GM23248 (cell line): Measurements from ENCODE around the gene WHRN. TPM values are rescaled to one million over a fixed set of nuclear protein-coding genes. Genes with fewer than 3 reads are reported as not detected.

ENCODE experiments used
- DNase-seq: peaks from one replicate; pipeline ENCODE4 v3.0.0-alpha.2; 2015
- H2AFZ ChIP-seq: fragments of 200-600 bp; sonication (generic); 2 replicates; pipeline ENCODE4 v1.6.1; 2016; ENCODE audit warnings: antibody characterized with exemption
- H3F3A ChIP-seq: fragments of 200-600 bp; sonication (generic); 2 replicates; pipeline ENCODE4 v1.6.1; 2016; ENCODE audit warnings: mild to moderate bottlenecking, antibody characterized with exemption, mixed run types; ENCODE audit not compliant: insufficient read depth
- H3K27ac ChIP-seq: fragments of 200-600 bp; sonication (generic); 2 replicates; pipeline ENCODE4 v1.5.1; 2016; ENCODE audit warnings: mild to moderate bottlenecking
- H3K27me3 ChIP-seq: fragments of 200-600 bp; sonication (generic); replicated peaks from 2 replicates; pipeline ENCODE4 v1.6.1; 2016; ENCODE audit warnings: mild to moderate bottlenecking; ENCODE audit not compliant: insufficient read depth
- H3K36me3 ChIP-seq: fragments of 200-600 bp; sonication (generic); 2 replicates; pipeline ENCODE4 v1.6.1; 2016; ENCODE audit warnings: low read depth, mild to moderate bottlenecking
- H3K4me1 ChIP-seq: fragments of 200-600 bp; sonication (generic); 2 replicates; pipeline ENCODE4 v1.6.1; 2016; ENCODE audit warnings: mild to moderate bottlenecking; ENCODE audit not compliant: insufficient read depth
- H3K4me2 ChIP-seq: fragments of 200-600 bp; sonication (generic); one replicate; pipeline ENCODE4 v1.6.1; 2016; ENCODE audit warnings: mild to moderate bottlenecking; ENCODE audit not compliant: unreplicated experiment
- H3K4me3 ChIP-seq: fragments of 200-600 bp; sonication (generic); 2 replicates; pipeline ENCODE4 v1.5.1; 2016; ENCODE audit warnings: mild to moderate bottlenecking
- H3K79me2 ChIP-seq: fragments of 200-600 bp; sonication (generic); 2 replicates; pipeline ENCODE4 v1.6.1; 2016; ENCODE audit warnings: mild to moderate bottlenecking; ENCODE audit not compliant: insufficient read depth
- H3K9ac ChIP-seq: fragments of 200-600 bp; sonication (generic); 2 replicates; pipeline ENCODE4 v1.6.1; 2016; ENCODE audit warnings: mild to moderate bottlenecking
- H3K9me2 ChIP-seq: fragments of 200-600 bp; sonication (generic); 2 replicates; pipeline ENCODE4 v1.6.1; 2016; ENCODE audit warnings: mixed run types, mild to moderate bottlenecking, moderate library complexity; ENCODE audit not compliant: insufficient read depth
- H3K9me3 ChIP-seq: fragments of 200-600 bp; sonication (generic); one replicate; pipeline ENCODE4 v1.6.1; 2017; ENCODE audit warnings: low read depth
- H4K20me1 ChIP-seq: fragments of 200-600 bp; sonication (generic); 2 replicates; pipeline ENCODE4 v1.6.0; 2016; ENCODE audit not compliant: insufficient read depth
- EZH2 ChIP-seq: fragments of 200-600 bp; sonication (generic); IDR thresholded peaks from 2 replicates; pipeline ENCODE4 v1.6.1; 2018; ENCODE audit warnings: antibody characterized with exemption, mild to moderate bottlenecking; ENCODE audit not compliant: insufficient read depth, poor library complexity, severe bottlenecking
- EZH2phosphoT487 ChIP-seq: fragments of 200-600 bp; sonication (generic); IDR thresholded peaks from 2 replicates; pipeline ENCODE4 v1.6.1; 2018; ENCODE audit warnings: antibody characterized with exemption, moderate library complexity, mild to moderate bottlenecking, low read depth; ENCODE audit not compliant: insufficient read depth
- WGBS, 2 experiments: methylation state at CpG; one replicate each; pipeline ENCODE4 v1.1.6; 2015 to 2017; ENCODE audit warnings: low lambda C conversion rate in 2 of 2, low coverage in 1 of 2; ENCODE audit errors: missing lambda C conversion rate in 2 of 2; 5-methylcytosine and 5-hydroxymethylcytosine counted together
- in situ Hi-C: fragments of 300-500 bp; cut with MboI; formaldehyde crosslinking; loops from 2 replicates; pipeline ENCODE4 v1.15.0; 2020
- polyA plus RNA-seq: library from polyadenylated mRNA; unstranded; fragments of >200 nt; fragmentation: Nextera tagmentation; extraction: Ambion mirVana; gene quantifications from 2 replicates; pipeline ENCODE4 v1.2.1, GENCODE V29; 2016
- small RNA-seq: library from RNA; depleted of rRNA; stranded (forward); fragments of <200 nt; gene quantifications from one replicate; pipeline ENCODE3, GENCODE V24; 2014; ENCODE audit warnings: low read depth, low replicate concordance
- total RNA-seq: library from RNA; depleted of rRNA; stranded (reverse); fragments of >200 nt; shearing (Covaris generic); gene quantifications from 2 replicates; pipeline ENCODE4 v1.2.3, GENCODE V29; 2014; rRNA removed

WHRN gene
- total and polyA plus RNA-seq, 2 experiments from 2014 or later: 0.76 to 1.5 TPM

DNA sequence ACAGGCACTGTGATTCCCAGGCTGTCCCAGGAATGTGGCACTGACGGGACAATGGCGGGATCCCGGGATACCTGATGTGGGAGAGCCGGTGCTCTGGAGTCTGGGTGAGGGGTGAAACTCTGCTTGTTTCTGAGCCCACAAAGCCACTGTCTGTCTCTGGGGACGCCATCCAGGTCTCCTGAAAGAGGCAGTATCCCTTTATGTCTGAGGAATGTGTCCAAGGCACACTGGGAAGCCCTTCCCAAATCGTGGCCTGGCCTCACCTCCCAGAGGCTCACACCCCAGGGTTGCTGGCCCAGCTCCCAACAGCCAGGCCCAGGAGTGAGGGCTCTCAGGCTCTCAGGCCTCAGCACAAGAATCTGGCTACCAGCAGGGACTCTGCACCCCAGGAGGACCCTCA, 148.5 kb downstream of the WHRN start:
- Histone ChIP-seq H3K4me3 (no peak overlapping the region), H3K27me3 (no peaks in the 10 kb centered on the region), H3K9me3 (no peaks in the 10 kb centered on the region), H3K4me1 (peaks cover 11% of the 10 kb centered on the region), H3K79me2 (no peaks in the 10 kb centered on the region), H3K9me2 (no peaks in the 10 kb centered on the region), H4K20me1 (no peaks in the 10 kb centered on the region), H2AFZ (no peak overlapping the region), H3F3A (no peaks in the 10 kb centered on the region), H3K4me2 (no peak overlapping the region), H3K9ac (no peak overlapping the region), H3K36me3 (peaks cover 19% of the 10 kb centered on the region; the same call in 1 of the 2 replicates), H3K27ac (no peak overlapping the region)
- TF ChIP-seq EZH2phosphoT487 (no peak), EZH2 (no peak)
- 75 to 76% methylated on average over 6 of the region's 6 CpGs for WGBS, 2 experiments
- in situ Hi-C loops: no loop called here
- DNase-seq: no peak

DNA sequence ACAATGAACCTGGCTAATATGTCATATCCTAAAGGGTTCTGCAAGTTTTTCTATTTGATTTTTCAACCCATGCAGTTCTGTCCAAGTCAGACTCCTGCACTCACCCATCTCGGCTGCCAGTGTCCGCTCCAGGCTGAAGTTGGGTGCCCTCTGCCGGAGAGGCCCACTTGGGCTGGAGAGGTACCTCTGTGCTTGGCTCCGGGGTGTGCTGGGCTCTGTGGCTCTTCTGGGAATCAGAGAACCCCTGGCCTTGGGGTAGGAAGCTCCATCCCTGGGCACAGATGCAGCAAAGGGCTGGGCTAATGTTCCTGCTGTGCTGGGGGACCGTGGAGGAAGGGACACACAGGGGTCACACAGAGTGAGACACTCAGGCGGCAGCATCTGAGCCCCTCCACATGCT, 149.5 kb downstream of the WHRN start:
- no peak overlapping the region for H2AFZ ChIP-seq
- H3K27ac ChIP-seq: no peak overlapping the region
- H3F3A ChIP-seq: no peaks in the 10 kb centered on the region
- WGBS, 2 experiments: 84 to 88% methylated on average over 6 of the region's 6 CpGs
- H3K36me3 ChIP-seq: peaks cover 14% of the 10 kb centered on the region; the same call in 1 of the 2 replicates
- H3K9ac ChIP-seq: no peak overlapping the region
- H3K4me2 ChIP-seq: no peak overlapping the region
- no peaks in the 10 kb centered on the region for H3K9me2 ChIP-seq
- no peak overlapping the region for H3K4me3 ChIP-seq
- H3K4me1 ChIP-seq: peaks cover 11% of the 10 kb centered on the region
- H3K79me2 ChIP-seq: no peaks in the 10 kb centered on the region
- H4K20me1 ChIP-seq: no peaks in the 10 kb centered on the region
- in situ Hi-C loops: no loop called here
- no peak for TF ChIP-seq EZH2
- TF ChIP-seq EZH2phosphoT487: no peak
- no peaks in the 10 kb centered on the region for H3K27me3 ChIP-seq
- no peak for DNase-seq
- H3K9me3 ChIP-seq: no peaks in the 10 kb centered on the region

Small RNAs within 50 kb of the gene (small RNA-seq; reads per million reads assigned to genes)
- not detected for gene AL138895.2

Other genes starting within 250 kb of the WHRN start
- gene ORM1, start 182.4 kb downstream of the WHRN start, total RNA-seq: not detected in 2 replicates
- not detected in 2 replicates for gene ORM1, start 182.4 kb downstream of the WHRN start, polyA plus RNA-seq
- gene ORM2, start 175.6 kb downstream of the WHRN start, total RNA-seq: not detected in 2 replicates
- gene ORM2, start 175.6 kb downstream of the WHRN start, polyA plus RNA-seq: not detected in 2 replicates
- 6.6 and 8.1 TPM in 2 replicates for gene AKNA, start 117.5 kb downstream of the WHRN start, total RNA-seq
- gene AKNA, start 117.5 kb downstream of the WHRN start, polyA plus RNA-seq: 1.8 and 1.9 TPM in 2 replicates
- gene ATP6V1G1, start 82.3 kb upstream of the WHRN start, total RNA-seq: 127 and 131 TPM in 2 replicates
- gene ATP6V1G1, start 82.3 kb upstream of the WHRN start, polyA plus RNA-seq: 222 and 230 TPM in 2 replicates
- gene TMEM268, start 105.8 kb upstream of the WHRN start, total RNA-seq: 4.9 and 10.7 TPM in 2 replicates
- gene TMEM268, start 105.8 kb upstream of the WHRN start, polyA plus RNA-seq: 5.1 and 6.9 TPM in 2 replicates
- not detected in 2 replicates for gene TEX53, start 152.3 kb upstream of the WHRN start, total RNA-seq
- gene TEX53, start 152.3 kb upstream of the WHRN start, polyA plus RNA-seq: not detected in 2 replicates
- not detected in 2 replicates for gene TEX48, start 176.7 kb upstream of the WHRN start, total RNA-seq
- not detected in 2 replicates for gene TEX48, start 176.7 kb upstream of the WHRN start, polyA plus RNA-seq